LoVo (cell line): Measurements from ENCODE around the gene TMEM248.
"Not testable (repeated sequence)": the region's sequence is repeated elsewhere in the genome, so short reads cannot be mapped to it uniquely, and the experiment has no call there.

Experiments used
- DNase-seq: peaks from one replicate; pipeline ENCODE4 v3.0.0-alpha.2; 2016; ENCODE audit warnings: low spot score

TMEM248 gene

DNA sequence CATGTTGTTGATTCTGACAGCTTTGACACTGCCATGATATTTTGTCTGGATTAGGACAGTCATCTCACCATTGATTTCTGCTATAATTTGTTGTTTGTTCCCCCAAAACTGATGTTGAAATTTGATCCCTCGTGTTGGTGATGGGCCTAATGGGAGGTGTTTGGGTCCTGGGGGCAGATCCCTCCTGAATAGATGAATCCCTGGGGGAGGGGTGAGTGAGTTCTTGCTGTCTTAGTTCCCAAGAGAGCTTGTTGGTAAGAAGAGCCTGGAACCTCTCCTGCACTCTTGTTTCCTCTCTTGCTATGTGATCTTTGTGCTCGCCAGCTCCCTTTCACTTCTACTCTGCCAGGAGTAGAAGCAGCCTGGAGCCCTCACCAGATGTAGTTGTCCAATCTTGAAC lies 83.1 kb downstream of the TMEM248 start:
- not testable (repeated sequence) for DNase-seq

DNA sequence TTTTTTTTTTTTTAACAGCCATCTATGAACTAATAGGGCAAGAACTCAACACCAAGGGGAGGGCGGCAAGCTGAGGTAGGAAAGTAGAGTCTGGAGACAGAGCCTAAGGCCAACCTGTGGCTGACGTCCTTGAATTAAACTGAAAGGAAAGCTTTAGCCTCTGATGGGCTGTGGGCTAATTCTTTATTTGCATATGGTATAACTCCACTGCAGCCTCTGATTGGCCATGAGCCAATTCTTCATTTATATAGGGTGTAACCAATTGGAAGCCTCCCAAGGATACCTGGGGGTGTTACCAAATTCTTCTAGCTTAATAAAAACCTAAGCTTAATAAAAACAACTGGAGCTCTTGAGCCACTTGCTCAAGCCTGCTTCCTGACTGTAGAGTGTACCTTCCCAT lies 85.9 kb downstream of the TMEM248 start:
- DNase-seq = no peak
